ENCODE results near the gene TMEM37. TPM values are rescaled to one million over a fixed set of nuclear protein-coding genes. Genes with fewer than 3 reads are reported as not detected.
A peak's percentile ranks its signal among the peaks of the same experiment; 100 is the strongest.

TMEM37 gene
- total and polyA plus RNA-seq, 12 donors, result 0.32 to 4.7 (median 1.9) TPM

GRCh38 chr2:119478188-119478977 lies 46.7 kb downstream of the TMEM37 start:
- Histone ChIP-seq H3K36me3 (no peaks in the 10 kb centered on the region), H3K27ac (no peak overlapping the region), H3K4me3 (no peak overlapping the region), H3K4me1 (peaks cover 5 to 58% (median 33%) of the 10 kb centered on the region in 9 donors), H3K27me3 (peaks cover 0 to 6% (median 0%) of the 10 kb centered on the region in 7 donors), H3K9me3 (no peaks in the 10 kb centered on the region)
- WGBS, 2 donors, result 74 to 86% methylated on average over 12 of the region's 12 CpGs
- intact Hi-C loops (cut with DNase I), result loop anchor here (5.0 to 10.0 kb wide), 9 partner anchors 71 to 596 kb away; partner anchors contain the start of gene STEAP3 (in 1 of the 10)
- DNase-seq, result no peak
- no peak for ATAC-seq
- TF ChIP-seq CTCF (IDR thresholded peaks at IDR 0.05), result no peak

GRCh38 chr2:119478978-119479295 lies 47.3 kb downstream of the TMEM37 start:
- Histone ChIP-seq H3K4me3 (no peak overlapping the region), H3K4me1 (peaks cover 5 to 64% (median 35%) of the 10 kb centered on the region in 9 donors), H3K27me3 (peaks cover 0 to 6% (median 0%) of the 10 kb centered on the region in 7 donors), H3K9me3 (no peaks in the 10 kb centered on the region), H3K27ac (no peak overlapping the region), H3K36me3 (no peaks in the 10 kb centered on the region)
- TF ChIP-seq CTCF (IDR thresholded peaks at IDR 0.05), result no peak
- DNase-seq (no peak), ATAC-seq (no peak)
- intact Hi-C loops (cut with DNase I), result loop anchor here (5.0 to 10.0 kb wide), 9 partner anchors 72 to 597 kb away; partner anchors contain the start of gene STEAP3 (in 1 of the 10)
- WGBS, 2 donors, result 81 to 83% methylated on average over 3 of the region's 3 CpGs

DNA sequence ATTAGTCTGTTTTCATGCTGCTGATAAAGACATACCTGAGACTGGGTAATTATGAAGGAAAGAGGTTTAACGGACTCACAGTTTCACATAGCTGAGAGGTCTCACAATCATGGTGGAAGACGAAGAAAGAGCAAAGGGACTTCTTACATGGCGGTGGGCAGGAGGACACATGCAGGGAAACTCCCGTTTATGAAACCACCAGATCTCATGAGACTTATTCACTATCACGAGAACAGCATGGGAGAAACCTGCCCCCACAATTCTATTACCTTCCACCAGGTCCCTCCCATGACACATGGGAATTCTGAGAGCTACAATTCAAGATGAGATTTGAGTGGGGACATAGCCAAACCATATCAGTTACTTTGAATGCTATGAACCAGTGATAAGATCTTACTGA lies 48.5 kb downstream of the TMEM37 start:
- intact Hi-C loops (cut with DNase I), result loop anchor here in 2 of 10 donors (5.0 to 10.0 kb wide), 2 partner anchors 117 to 165 kb away; no protein-coding TSS in a partner anchor
- ATAC-seq, result no peak
- TF ChIP-seq CTCF (IDR thresholded peaks at IDR 0.05), result no peak
- Histone ChIP-seq H3K36me3 (no peaks in the 10 kb centered on the region), H3K4me1 (peaks cover 10 to 64% (median 39%) of the 10 kb centered on the region in 9 donors), H3K27me3 (peaks cover 0 to 6% (median 0%) of the 10 kb centered on the region in 7 donors), H3K27ac (peak overlapping the region in 8 of 10 donors; percentile 48 to 89 (median 68)), H3K4me3 (no peak overlapping the region), H3K9me3 (no peaks in the 10 kb centered on the region)
- no peak for DNase-seq
- WGBS, 2 donors, result 82 to 89% methylated on average over 5 of the region's 5 CpGs

GRCh38 chr2:119480718-119481142 lies 49.1 kb downstream of the TMEM37 start:
- DNase-seq (peak in 1 of 2 donors; percentile 45), ATAC-seq (peak in 7 of 8 donors; percentile 11 to 51 (median 19))
- H3K36me3 ChIP-seq, result no peaks in the 10 kb centered on the region
- peaks cover 10 to 64% (median 40%) of the 10 kb centered on the region in 9 donors for H3K4me1 ChIP-seq
- 62 to 63% methylated on average over 11 of the region's 11 CpGs for WGBS, 2 donors
- H3K4me3 ChIP-seq, result no peak overlapping the region
- TF ChIP-seq CTCF (IDR thresholded peaks at IDR 0.05), result no peak
- peaks cover 0 to 6% (median 0%) of the 10 kb centered on the region in 7 donors for H3K27me3 ChIP-seq
- intact Hi-C loops (cut with DNase I), result loop anchor here in 2 of 10 donors (5.0 to 10.0 kb wide), 2 partner anchors 117 to 166 kb away; no protein-coding TSS in a partner anchor
- no peaks in the 10 kb centered on the region for H3K9me3 ChIP-seq
- peak overlapping the region in 9 of 10 donors; percentile 48 to 89 (median 65) for H3K27ac ChIP-seq

Measured in heart right ventricle (tissue), 16 donors.